HS-5 (cell line): ENCODE data around the gene IPP.
"Not testable (repeated sequence)": the region's sequence is repeated elsewhere in the genome, so short reads cannot be mapped to it uniquely, and the experiment has no call there.

ENCODE experiments used
- DNase-seq: peaks from one replicate; pipeline ENCODE4 v3.0.0-alpha.2; 2012; ENCODE audit warnings: low read depth

Gene IPP

DNA sequence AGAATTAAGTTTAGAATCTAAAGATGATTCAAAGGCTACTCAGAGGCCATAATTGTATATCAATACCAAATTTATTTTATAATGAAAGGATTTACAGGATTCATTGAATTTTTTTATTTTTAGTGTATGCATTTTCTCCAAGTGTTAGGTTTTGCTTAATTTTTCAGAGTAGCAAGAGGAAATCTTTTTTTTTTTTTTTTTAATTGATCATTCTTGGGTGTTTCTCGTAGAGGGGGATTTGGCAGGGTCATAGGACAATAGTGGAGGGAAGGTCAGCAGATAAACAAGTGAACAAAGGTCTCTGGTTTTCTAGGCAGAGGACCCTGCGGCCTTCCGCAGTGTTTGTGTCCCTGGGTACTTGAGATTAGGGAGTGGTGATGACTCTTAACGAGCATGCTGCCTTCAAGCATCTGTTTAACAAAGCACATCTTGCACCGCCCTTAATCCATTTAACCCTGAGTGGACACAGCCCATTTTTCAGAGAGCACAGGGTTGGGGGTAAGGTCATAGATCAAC is 10.8 kb downstream of the IPP start:
- not testable (repeated sequence) for DNase-seq

DNA sequence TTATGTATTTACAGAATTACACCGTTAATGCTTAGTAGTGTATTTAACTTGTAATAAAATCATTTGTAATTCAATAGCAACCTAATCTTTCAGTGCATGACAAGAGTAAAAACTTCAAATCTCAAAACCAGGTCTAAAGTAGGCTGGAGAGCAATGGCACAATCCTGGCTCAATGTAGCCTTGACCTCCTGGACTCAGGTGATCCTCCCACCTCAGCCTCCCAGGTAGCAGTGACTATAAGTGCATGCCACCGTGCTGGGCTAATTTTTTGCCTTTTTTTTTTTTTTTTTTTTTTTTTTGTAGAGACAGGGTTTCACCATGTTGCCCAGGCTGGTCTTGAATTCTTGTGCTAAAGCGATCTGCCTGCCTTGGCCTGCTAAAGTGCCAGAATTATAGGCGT is 11.3 kb downstream of the IPP start:
- no peak for DNase-seq

DNA sequence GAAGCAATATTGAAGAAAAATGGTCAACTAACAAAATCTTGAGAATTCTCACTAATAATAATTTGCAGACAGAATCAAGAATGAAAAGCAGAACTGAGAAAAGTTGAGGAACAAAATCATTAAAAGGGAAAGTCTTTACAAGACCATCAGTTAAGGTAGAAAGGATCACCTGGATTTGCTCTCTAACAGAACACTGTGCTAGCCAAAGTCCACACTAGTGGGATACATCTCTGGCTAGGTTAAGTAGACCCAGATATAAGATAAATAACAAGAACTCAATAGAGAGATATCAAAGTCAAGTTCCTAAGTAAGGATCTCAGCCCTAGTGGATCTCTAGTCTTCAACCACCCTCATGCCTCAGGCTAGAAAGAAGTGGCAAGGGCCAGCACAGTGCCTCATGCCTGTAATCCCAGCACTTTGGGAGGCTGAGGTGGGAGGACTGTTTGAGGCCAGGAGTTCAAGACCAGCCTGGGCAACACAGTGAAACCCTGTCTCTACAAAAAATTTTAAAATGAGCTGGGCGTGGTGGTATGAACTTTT is 19.6 kb downstream of the IPP start:
- DNase-seq, result no peak

DNA sequence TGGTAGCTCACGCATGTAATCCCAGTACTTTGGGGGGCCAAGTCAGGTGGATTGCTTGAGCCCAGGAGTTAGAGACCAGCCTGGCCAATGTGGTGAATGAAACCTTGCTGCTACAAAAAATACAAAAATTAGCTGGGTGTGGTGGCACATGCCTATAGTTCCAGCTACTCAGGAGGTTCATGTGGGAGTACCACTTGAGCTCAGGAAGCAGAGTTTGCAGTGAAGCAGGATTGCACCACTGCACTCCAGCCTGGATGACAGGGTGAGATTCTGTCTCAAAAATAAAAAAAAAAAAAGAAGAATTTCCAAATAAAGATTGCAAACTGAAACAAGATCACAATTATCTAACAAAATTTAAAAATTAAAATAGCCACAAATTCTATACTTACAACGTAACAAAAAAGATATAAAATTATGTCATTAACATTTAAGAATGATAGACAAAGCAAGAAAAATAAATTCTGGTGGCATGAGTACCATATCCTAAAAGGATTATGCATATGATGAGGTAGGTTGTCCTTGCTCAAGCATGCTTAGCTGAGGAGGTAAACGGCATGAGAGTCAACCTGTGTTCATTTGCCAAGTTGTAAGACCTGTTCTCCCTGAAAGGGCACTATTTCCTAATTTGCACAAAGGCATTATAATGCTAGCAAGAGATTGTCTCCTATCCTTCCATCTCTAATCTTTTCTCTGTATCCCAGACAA is 20.2 kb downstream of the IPP start:
- DNase-seq, result no peak

DNA sequence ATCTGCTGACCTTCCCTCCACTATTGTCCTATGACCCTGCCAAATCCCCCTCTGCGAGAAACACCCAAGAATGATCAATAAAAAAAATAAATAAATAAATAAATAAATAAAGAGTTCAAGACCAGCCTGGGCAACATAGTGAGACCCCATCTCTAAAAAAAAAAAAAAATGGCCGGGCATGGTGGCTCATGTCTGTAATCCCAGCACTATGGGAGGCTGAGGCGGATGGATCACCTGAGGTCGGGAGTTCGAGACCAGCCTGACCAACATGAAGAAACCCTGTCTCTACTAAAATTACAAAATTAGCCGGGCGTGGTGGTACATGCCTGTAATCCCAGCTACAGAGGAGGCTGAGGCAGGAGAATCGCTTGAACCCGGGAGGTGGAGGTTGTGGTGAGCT is 24.4 kb downstream of the IPP start:
- not testable (repeated sequence) for DNase-seq

DNA sequence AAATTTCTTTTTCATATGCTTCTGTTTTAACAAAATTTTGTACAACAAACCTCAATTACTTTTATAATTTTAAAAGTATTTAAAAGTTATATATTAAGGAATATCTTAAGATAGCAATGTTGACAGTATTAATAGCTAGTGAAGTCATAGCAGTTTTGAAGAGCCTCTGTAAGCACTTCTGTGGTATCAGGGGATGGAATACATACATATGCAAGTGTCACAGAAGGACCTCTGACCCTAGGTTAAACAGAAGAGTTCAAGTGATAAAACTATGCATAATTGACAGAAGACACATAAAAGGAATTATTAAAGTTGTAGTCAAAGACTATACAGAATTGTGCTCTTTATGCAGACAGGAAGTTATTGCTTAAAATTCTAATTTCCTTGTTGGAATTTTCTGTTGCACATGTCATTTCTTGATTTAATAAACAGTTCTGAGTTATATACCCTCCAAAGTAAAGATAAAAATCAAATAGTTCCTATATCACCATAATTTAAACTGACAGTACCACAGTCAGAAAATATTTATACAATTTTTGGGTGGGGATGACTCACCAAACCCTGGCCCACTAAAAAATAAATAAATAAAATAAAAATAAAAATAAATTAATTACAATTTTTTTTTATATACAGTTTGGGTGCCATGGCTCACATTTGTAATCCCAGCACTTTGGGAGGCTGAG is 27.1 kb downstream of the IPP start:
- no peak for DNase-seq

DNA sequence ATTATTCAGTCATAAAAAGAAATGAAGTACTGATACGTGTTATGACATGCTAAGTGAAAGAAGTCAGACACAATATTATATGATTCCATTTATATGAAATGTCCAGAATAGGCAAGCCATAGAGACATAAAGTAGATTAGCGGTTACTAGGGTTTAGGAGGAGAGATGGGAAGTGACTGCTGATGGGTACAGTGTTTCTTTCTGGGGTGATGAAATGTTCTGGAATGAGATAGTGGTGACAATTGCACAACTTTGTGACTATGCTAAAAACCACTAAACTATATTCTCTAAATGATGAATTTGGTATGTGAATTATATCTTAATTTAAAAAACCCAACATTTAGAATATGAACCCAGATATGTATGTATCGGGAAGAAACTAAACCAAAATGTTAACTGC is 27.6 kb downstream of the IPP start:
- DNase-seq, result no peak

DNA sequence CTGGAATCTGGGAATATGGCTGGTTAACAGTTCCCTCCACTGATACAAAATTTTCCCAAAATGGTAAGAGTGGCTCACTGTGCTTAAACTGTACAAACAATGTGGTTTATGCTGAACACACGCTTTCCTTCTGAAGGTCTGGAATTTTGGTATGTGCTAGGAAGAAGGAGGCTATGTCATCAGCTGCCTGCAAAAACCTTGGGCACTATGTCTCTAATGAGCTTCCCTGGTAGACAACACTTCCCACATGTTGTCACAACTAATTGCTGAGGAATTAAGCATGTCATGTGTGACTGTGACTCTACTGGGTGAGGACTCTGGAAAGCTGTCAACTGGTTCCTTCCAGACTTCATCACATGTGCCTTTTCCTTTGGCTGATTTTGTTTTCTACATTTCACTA is 29.2 kb downstream of the IPP start:
- DNase-seq, result no peak

DNA sequence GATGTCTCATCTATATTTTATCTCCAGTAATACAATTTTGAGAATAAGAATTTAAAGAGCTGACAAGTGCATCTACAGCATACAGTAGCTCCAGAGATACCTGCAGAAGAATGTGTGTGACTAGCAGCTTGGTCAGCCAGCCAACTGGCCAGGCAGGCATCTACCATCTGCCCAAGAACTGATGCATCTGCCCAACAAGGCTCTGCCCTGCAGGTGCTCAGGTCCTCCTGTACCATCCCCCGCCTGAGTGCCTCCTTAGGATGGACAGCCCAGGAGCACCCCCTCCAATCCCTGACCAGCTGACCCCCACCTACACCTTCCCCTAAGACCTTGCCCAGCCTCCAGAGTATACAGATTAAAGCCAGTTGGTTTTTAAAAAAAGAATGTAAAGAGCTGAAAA is 32.2 kb downstream of the IPP start:
- DNase-seq, result no peak

DNA sequence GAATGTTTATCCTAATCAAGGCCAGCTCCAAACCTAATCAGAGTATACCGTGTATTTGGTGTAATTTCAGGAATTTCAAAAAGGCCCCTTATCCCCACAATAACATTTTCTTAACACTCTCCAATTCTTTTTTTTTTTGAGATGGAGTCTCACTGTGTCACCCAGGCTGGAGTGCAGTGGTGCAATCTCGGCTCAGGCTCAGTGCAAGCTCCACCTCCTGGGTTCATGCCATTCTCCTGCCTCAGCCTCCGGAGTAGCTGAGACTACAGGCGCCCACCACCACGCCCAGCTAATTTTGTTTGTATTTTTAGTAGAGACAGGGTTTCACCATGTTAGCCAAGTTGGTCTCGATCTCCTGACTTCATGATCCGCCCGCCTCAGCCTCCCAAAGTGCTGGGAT is 33.1 kb downstream of the IPP start:
- DNase-seq, result not testable (repeated sequence)

DNA sequence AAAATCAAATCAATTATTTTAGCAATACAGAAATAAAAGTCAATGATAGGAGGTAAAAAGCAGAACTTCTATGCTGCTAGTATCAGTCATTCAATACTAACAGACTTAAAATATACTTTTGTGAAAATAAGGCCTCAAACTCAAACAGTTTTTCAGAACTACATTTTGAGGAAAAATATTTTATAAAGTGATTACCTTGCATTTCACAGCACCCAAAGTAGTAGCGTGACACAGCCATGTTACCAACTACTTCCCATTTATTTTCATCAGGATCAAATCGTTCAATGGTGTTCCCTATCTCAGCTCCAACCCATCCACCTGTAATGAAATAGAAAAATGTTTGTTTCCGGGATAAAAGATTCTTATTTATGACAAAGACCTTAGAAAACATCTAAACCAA is 33.8 kb downstream of the IPP start:
- DNase-seq, result no peak

DNA sequence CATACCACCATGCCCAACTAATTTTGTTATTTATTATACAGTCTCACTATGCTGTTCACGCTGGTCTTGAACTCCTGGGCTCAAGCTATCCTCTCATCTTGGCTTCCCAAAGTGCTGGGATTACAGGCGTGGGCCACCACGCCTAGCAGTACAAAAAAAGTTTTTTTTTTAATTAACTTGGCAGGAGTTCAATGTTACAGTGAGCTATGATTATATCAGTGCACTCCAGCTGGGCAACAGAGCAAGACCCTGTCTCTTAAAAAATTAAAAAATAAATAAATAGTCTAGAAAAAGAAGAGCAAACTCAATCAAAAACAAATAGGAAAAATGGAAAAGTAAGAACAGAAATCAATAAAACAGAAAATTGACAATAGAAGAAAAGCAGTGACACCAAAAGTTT is 36.7 kb downstream of the IPP start:
- no peak for DNase-seq

DNA sequence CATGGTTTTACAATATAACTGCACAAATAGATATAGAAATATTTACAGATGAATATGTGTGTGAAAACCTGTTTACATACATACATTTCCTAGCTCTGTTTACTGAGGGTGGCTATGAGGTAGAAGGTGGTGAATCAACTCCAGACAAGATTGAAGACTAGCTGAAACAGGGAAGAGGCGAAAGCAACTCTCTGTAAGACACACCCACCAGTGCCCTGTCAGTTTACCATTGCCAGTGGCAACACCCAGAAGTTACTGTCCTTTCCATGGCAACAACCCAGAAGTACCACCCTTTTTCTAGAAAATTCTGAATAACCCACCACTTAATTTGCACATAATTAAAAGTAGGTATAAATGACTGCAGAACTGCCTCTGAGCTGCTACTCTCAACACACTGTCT is 45.8 kb downstream of the IPP start:
- no peak for DNase-seq

DNA sequence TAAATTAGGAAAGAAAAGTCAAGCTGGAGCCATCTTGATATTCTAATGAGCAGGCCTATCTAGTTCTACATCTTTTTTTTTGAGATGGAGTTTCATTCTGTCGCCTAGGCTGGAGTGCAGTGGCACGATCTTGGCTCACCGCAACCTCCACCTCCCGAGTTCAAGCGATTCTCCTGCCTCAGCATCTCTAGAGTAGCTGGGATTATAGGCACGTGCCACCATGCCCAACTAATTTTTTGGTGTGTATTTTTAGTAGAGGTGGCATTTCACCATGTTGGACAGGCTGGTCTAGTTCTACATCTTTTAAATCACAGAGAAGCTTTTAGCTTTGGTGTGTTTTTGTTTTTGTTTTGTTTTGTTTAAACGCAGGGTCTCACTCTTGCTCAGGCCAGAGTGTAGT is 55.6 kb downstream of the IPP start:
- no peak for DNase-seq

DNA sequence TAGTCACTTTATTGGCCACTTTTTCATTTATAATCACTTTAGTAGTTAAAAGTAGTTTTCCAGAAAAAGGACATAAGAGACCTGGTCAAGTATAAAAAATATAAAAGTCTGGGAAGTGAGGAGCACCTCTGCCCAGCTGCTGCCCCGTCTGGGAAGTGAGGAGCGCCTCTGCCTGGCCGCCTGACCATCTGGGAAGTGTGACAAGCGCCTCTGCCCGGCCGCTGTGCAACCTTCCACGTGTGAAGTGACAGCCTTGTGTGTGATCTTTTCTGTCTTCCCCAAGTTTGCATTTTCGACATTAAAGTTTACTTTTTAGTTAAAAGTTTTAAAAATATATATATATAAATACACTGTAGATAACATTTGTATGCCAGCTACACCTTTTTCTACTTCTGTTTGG is 56.6 kb downstream of the IPP start:
- not testable (repeated sequence) for DNase-seq

DNA sequence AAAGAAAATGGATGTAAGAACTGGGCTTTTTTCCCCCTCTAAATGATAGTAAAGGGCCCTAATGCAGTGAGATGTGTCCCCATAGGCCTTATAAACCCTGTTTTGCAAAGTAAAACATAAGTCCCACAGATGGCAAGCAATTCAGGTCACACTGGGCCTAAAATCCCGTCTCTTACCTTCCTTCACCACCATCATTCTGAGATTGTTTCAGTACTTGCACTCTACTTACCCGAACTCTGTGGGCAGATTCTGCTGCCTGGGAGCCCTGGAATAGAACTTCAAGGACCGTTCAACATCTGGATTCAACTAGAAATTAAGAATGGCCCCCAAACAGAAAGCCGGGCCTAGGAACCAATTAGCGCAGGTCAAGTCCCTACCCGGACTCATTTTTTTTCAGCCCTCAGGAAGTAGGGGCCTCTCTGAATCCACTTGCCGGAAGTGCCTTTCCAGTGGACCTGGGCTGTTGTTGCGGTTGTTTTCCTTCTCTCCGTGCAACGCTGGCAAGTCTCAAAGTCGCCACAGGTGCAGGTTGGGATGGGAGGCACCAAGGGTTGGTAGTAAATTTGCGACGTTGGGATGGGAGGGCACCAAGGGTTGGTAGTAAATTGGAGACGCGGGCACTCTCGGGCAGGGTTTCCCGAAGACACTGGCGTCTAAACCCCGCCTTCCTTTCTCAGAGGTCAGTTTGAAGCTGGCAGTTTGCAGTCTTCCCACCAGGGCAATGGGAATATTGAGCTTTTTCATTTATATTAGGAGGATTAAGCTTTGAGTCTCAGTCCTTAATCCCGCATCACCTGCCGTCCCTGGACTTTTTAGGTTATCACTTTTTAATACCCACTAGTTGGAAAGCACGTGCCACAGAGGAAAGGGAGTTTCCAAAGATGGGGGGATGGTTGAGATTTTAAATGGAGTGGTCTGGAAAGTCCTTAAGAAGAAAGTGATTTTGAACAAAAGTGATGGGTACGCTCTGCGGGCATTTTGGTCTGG is 62.4 kb downstream of the IPP start, which contains the start of gene TMEM69:
Gene TMEM69 (plus strand): TSS at position 428 of the 987 bp plus-strand sequence. CDS start 2,888 bp downstream, outside the sequence.
- peak; percentile 86 for DNase-seq

DNA sequence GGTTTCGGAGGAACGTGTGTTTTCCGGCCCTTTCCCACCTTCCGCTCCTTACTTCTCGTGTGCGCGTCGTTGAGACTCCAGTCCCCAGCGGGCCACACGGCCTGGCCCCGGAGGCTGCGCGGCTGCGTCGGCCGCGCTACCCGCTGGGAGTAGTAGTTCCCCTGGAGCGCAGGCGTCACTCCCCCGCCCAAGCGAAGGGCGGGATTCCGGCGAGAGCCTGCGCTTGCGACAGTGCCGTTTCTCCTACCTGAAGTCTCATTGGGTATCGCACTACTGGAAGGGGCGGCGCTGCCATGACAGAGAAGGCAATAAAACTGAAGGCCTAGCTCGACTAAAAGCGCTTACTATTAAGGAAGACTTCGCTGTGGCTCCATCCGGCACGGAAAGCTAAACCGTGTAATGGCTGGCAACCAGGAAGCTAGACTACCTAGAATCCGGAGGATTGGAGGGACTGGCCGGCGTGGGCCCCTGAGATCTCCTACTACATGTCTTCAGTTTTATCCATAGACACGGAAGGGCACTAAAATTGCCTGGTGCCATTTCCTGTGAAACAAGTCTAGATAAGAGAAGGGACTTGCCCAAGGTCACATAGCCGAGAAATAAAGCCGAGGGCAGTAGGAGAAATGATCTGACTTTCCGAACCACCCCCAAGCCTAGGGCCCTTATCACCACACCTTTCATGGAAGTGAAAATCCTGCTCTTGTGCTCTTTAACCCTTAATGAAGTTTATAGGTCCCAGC is 63.3 kb downstream of the IPP start:
- peak; percentile 96 for DNase-seq

DNA sequence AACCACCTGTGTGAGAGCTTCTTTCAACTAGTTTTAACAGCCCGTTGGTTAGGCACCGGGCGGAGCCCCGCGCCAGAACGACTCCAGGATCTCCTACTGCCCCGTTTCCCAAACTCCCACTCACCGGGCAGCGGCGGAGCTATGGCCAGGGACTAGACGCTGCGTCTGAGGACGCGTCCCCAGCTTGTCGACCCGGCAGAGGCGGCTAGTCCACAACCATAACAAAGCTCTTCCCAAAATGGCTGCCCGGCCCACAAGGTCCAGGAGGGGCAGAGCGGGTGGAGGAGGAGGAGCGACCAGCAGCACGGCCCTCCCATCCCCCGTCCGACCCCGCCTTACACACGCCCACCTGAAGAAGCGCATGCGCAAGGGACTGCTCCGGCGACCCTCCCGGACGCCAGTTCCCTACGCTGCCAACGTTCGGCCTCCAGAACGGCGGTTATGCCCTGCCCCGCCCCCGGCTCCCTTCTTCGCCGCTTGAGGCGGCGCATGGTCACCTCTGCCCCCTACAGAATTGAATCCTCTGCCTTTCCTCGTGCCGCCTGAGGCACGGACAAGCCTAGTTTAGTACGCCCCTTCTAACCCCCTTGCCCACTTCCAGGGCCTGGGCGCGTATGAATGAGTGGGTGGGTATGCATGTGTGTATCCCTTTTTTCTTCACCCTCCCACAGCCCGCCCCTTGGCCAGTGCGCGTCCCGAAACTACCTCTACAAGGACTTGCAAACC is 64.0 kb downstream of the IPP start, which contains the start of gene GPBP1L1:
Gene GPBP1L1 (minus strand): TSS at position 246 of the 726 bp plus-strand sequence. CDS start 27,446 bp downstream, outside the sequence.
- peak; percentile 86 for DNase-seq

DNA sequence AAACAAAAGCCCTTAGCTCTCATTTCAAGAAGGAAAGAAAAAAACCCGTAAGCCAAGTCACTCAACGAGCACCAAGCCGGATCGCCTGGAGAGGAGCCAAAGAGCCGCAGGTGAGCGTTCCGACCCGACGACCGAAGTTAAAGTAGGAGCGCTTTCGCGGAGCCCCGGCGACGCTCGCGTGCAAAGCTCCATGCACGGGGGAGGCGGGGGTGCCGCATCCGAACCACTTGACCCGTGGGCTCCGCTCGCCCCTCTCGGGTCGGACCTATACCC is 64.5 kb downstream of the IPP start:
- peak; percentile 25 for DNase-seq

DNA sequence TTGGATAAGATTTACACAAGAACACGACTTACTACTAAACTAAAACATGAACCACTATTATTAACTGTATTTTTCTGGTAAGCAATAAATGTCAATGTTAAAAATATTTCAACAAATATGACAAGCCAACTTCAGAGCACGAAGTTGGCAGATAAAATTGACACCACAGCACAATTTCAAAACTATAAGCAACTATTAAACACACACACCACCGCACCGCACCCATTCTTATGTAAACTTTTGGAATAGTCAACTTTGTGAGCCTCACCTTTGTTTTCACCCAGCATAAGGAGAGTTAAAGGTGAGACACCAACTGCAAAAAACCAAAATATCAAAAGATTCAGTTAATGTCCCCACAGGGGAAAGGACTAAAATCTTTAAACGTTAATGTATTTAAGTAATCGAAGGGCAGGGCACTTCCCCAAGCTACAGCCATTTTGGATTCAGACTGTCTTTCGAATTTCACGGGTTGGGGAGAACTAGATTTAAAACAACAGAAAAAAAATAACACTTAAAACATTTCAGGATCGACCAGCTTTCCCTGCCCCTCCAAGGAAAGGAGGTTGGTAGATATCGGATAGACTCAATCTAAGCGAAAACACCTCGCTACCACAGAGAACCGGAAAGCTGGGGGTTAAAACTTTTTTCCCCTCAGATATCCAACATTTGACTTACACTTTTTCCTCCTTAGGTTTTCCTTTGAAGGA is 65.0 kb downstream of the IPP start:
- DNase-seq, result no peak
